Endometrial microvascular endothelial cells (primary cell): ENCODE results near the gene DDX46. TPM values are rescaled to one million over a fixed set of nuclear protein-coding genes. Genes with fewer than 3 reads are reported as not detected.

ENCODE experiments used
- in situ Hi-C: cut with HindIII; loops from 2 replicates; pipeline ENCODE4 v1.10.0; 2017; ENCODE audit warnings: low sequenced_read_pairs, low pct_unique_long_range_greater_than_20kb; ENCODE audit errors: inconsistent ontology term
- total RNA-seq: library from RNA; depleted of rRNA; stranded (reverse); fragments of >200 nt; gene quantifications from one replicate; pipeline ENCODE4 v1.2.3, GENCODE V29; 2015; ENCODE audit errors: inconsistent ontology term

The DDX46 gene
- total RNA-seq, 1 donor from 2014 or later, result 26.3 TPM

DNA sequence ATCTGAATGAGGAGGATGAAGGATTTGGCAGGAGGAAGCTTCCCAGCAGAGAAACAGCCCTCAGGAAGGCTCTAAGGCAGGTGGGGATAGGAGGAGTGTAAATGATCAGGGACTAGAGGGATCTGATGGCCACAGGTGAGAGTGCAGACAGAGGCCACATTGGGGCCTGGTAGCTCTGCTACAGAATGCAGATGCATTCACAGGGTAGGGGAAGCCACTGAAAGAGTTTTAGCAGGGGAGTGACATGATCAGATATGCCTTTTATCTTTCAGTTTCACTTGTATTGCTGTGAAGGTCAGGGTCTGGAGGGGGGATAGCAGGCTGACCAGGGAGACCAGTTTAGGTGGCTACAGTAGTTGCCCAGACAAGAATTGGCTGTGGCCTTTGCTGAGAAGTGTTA is 118.6 kb downstream of the DDX46 start:
- in situ Hi-C loops, result no loop called here

DNA sequence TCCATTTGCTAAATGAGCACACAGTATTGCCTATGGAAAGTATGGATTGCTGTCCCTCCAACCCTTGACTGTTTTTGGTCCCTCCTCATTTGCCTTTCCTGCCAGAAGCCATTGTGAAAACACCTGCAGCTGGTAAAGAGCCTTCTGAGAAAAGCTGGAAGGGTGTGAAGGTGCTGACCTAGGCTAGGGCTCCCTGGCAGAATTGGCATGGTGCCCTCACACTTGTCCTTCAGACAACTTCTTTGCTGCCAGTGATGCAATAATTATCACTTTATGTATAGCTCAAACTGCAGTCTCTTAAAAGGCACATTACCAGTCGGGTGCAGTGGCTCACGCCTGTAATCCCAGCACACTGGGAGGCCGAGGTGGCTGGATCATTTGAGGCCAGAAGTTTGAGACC is 119.8 kb downstream of the DDX46 start:
- in situ Hi-C loops, result no loop called here

DNA sequence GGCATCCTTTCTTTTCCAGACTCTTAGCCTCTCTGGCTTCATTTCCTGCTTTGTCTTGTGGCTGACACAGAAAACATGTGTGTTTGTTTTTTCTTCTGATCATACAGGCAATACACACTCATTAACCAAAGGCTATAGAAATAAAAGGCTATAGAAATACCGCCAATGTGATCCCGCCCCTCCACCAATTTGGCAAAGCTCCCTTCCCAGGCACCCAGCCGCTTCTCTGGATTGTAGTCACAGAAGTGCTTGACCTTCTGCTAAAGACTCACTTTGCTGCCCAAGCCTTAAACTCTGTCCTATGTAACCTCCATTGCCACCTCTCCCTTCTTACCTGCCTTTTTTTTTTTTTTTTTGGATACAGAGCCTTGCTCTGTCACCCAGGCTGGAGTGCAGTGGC is 120.9 kb downstream of the DDX46 start:
- in situ Hi-C loops, result no loop called here

Other genes starting within 250 kb of the DDX46 start
- gene JADE2, start 233.1 kb upstream of the DDX46 start, total RNA-seq, result 24.4 TPM
- gene SAR1B, start 126.0 kb upstream of the DDX46 start, total RNA-seq, result 50.3 TPM
- gene SEC24A, start 110.0 kb upstream of the DDX46 start, total RNA-seq, result 21.6 TPM
- 22.2 TPM for gene CAMLG, start 20.2 kb upstream of the DDX46 start, total RNA-seq
- 45.3 TPM for gene C5orf24, start 87.2 kb downstream of the DDX46 start, total RNA-seq
- gene TXNDC15, start 115.6 kb downstream of the DDX46 start, total RNA-seq, result 141 TPM
- 4.1 TPM for gene PCBD2, start 146.4 kb downstream of the DDX46 start, total RNA-seq
- not detected for gene CATSPER3, start 209.1 kb downstream of the DDX46 start, total RNA-seq